Natural killer cell (primary cell): ENCODE measurements around the gene EVI5. TPM values are rescaled to one million over a fixed set of nuclear protein-coding genes. Genes with fewer than 3 reads are reported as not detected.

ENCODE experiments used
- ATAC-seq, 3 donors: fragments of 150-1000 bp in 2 of 3; fragments of 200-7000 bp in 1 of 3; cut with Tn5 transposase; 1 replicate in 1 of 3; 2 replicates in 2 of 3; pipeline ENCODE4 v1.10.0; 2021; ENCODE audit warnings: mild to moderate bottlenecking in 2 of 3, moderate library complexity in 2 of 3
- DNase-seq, 2 donors: peaks; one replicate each; pipeline versions ENCODE4 v3.0.0 to v3.0.0-alpha.2; 2013 to 2021; ENCODE audit warnings: mixed read lengths in 1 of 2
- H3K27ac ChIP-seq: one replicate; pipeline ENCODE4 v1.5.1; 2013; ENCODE audit warnings: mild to moderate bottlenecking, low read length
- H3K27me3 ChIP-seq: one replicate; pipeline ENCODE4 v1.6.1; 2013; ENCODE audit warnings: low read length; ENCODE audit not compliant: control insufficient read depth, insufficient read depth
- H3K36me3 ChIP-seq: one replicate; pipeline ENCODE4 v1.6.1; 2013; ENCODE audit warnings: low read length; ENCODE audit not compliant: control insufficient read depth, insufficient read depth
- H3K4me1 ChIP-seq: one replicate; pipeline ENCODE4 v1.6.1; 2013; ENCODE audit warnings: low read length; ENCODE audit not compliant: control insufficient read depth, insufficient read depth
- H3K4me3 ChIP-seq: one replicate; pipeline ENCODE4 v1.5.1; 2013; ENCODE audit warnings: low read length
- H3K9me3 ChIP-seq: one replicate; pipeline ENCODE4 v1.6.1; 2013; ENCODE audit warnings: low read length; ENCODE audit not compliant: control insufficient read depth, insufficient read depth
- H3K27ac Mint-ChIP-seq, 2 donors: one replicate each; pipeline ENCODE4 v1.8.0; 2022; ENCODE audit warnings: mild to moderate bottlenecking in 2 of 2, mixed read lengths in 2 of 2, moderate library complexity in 1 of 2
- H3K27me3 Mint-ChIP-seq, 2 donors: one replicate each; pipeline ENCODE4 v1.8.0; 2022; ENCODE audit warnings: low read depth in 2 of 2, mixed read lengths in 2 of 2
- H3K36me3 Mint-ChIP-seq: one replicate; pipeline ENCODE4 v1.8.0; 2022; ENCODE audit warnings: mixed read lengths
- H3K4me1 Mint-ChIP-seq, 2 donors: one replicate each; pipeline ENCODE4 v1.8.0; 2022; ENCODE audit warnings: mixed read lengths in 2 of 2
- H3K4me3 Mint-ChIP-seq: one replicate; pipeline ENCODE4 v1.8.0; 2022; ENCODE audit warnings: mild to moderate bottlenecking, moderate library complexity, mixed read lengths
- H3K9me3 Mint-ChIP-seq, 2 donors: one replicate each; pipeline ENCODE4 v1.8.0; 2022; ENCODE audit warnings: mixed read lengths in 2 of 2
- CTCF ChIP-seq: fragments of 200-600 bp; IDR thresholded peaks from one replicate; pipeline ENCODE4 v1.8.0; 2022; ENCODE audit warnings: antibody characterized with exemption
- WGBS: methylation state at CpG from one replicate; pipeline ENCODE4 v1.1.7; 2013; ENCODE audit warnings: missing lambda C conversion rate; ENCODE audit not compliant: insufficient coverage; 5-methylcytosine and 5-hydroxymethylcytosine counted together
- intact Hi-C: fragments of 100-400 bp; cut with micrococcal nuclease; formaldehyde crosslinking; loops from one replicate; pipeline ENCODE4 v1.14.2; 2022
- total RNA-seq, 4 donors: library from RNA; stranded (reverse); fragments of 120-200 nt in 1 of 4; gene quantifications; one replicate each; pipeline versions ENCODE4 v1.2.3 to v1.2.4, GENCODE V29; 2013 to 2022

The EVI5 gene
- total RNA-seq, 3 donors from 2014 or later (not counting 1 experiment from before 2014, with no cell fraction given), result 3.9 to 6.0 (median 5.5) TPM

- peak in 1 of 3 donors; percentile 5 for ATAC-seq
- Mint-ChIP-seq H3K27ac (peak overlapping the region; percentile 98 to 100), H3K4me1 (peaks cover 52 to 54% of the 10 kb centered on the region in 2 donors), H3K9me3 (no peaks in the 10 kb centered on the region), H3K4me3 (peak overlapping the region; percentile 99), H3K36me3 (peaks cover 2% of the 10 kb centered on the region), H3K27me3 (no peaks in the 10 kb centered on the region)
- Histone ChIP-seq H3K4me3 (peak overlapping the region; percentile 87), H3K9me3 (no peaks in the 10 kb centered on the region), H3K36me3 (peaks cover 38% of the 10 kb centered on the region), H3K4me1 (peaks cover 24% of the 10 kb centered on the region), H3K27me3 (no peaks in the 10 kb centered on the region), H3K27ac (peak overlapping the region; percentile 87)
- peak in 1 of 2 donors; percentile 51 for DNase-seq
- no peak for TF ChIP-seq CTCF
- intact Hi-C loops, result no loop called here
- WGBS, result 0% methylated on average over 17 of the region's 19 CpGs
Observed at GRCh38 chr1:92832537-92833114, 47.7 kb upstream of the EVI5 start.

GRCh38 chr1:92831762-92832536 lies 47.0 kb upstream of the EVI5 start, which contains the start of gene RPL5:
Gene RPL5 (plus strand): TSS chr1:92832040. CDS start chr1:92832115, 75 bp downstream.
- peak within 1 kb of the TSS; percentile 87 for H3K27ac ChIP-seq
- Mint-ChIP-seq H3K9me3 (no peaks in the 10 kb centered on the region), H3K36me3 (no peaks in the 10 kb centered on the region), H3K4me3 (peak within 1 kb of the TSS; percentile 99), H3K27me3 (no peaks in the 10 kb centered on the region), H3K27ac (peak within 1 kb of the TSS; percentile 98 to 100), H3K4me1 (peaks cover 45 to 48% of the 10 kb centered on the region in 2 donors)
- DNase-seq (peak; percentile 98 to 99), ATAC-seq (peak; percentile 88 to 97 (median 89))
- peak; percentile 91 for TF ChIP-seq CTCF
- no peaks in the 10 kb centered on the region for H3K27me3 ChIP-seq
- H3K9me3 ChIP-seq, result no peaks in the 10 kb centered on the region
- peaks cover 24% of the 10 kb centered on the region for H3K4me1 ChIP-seq
- WGBS, result under 1% methylated on average over 57 of the region's 57 CpGs
- H3K36me3 ChIP-seq, result peaks cover 31% of the 10 kb centered on the region
- H3K4me3 ChIP-seq, result peak within 1 kb of the TSS; percentile 87
- intact Hi-C loops, result loop anchor here (2.0 kb wide), 1 partner anchor 349 kb away; the partner anchor contains the start of genes CCDC18 and TMED5

GRCh38 chr1:92831368-92831761 lies 46.5 kb upstream of the EVI5 start:
- no peaks in the 10 kb centered on the region for H3K36me3 Mint-ChIP-seq
- ATAC-seq (no peak), DNase-seq (peak in 1 of 2 donors; percentile 23)
- no peak overlapping the region for H3K4me3 ChIP-seq
- H3K4me1 ChIP-seq, result peaks cover 24% of the 10 kb centered on the region
- no peaks in the 10 kb centered on the region for H3K9me3 Mint-ChIP-seq
- peak overlapping the region; percentile 99 for H3K4me3 Mint-ChIP-seq
- WGBS, result 60% methylated on average over 4 of the region's 4 CpGs
- intact Hi-C loops, result loop anchor here (2.0 kb wide), 1 partner anchor 349 kb away; the partner anchor contains the start of genes CCDC18 and TMED5
- H3K27ac ChIP-seq, result no peak overlapping the region
- H3K27me3 ChIP-seq, result no peaks in the 10 kb centered on the region
- H3K27ac Mint-ChIP-seq, result peak overlapping the region; percentile 98 to 100
- H3K4me1 Mint-ChIP-seq, result peaks cover 45 to 48% of the 10 kb centered on the region in 2 donors
- no peak for TF ChIP-seq CTCF
- no peaks in the 10 kb centered on the region for H3K9me3 ChIP-seq
- no peaks in the 10 kb centered on the region for H3K27me3 Mint-ChIP-seq
- peaks cover 25% of the 10 kb centered on the region for H3K36me3 ChIP-seq
